Ramos (cell line): ENCODE results near the gene PGPEP1.

Source experiments
- in situ Hi-C: fragments of 300-500 bp; cut with MboI; formaldehyde crosslinking; loops from one replicate; pipeline ENCODE4 v1.14.3; 2022; ENCODE audit warnings: low sequenced_read_pairs; ENCODE audit not compliant: unreplicated experiment

Gene PGPEP1

GRCh38 chr19:18412610-18413239 lies 72.3 kb downstream of the PGPEP1 start:
- in situ Hi-C loops, result loop anchor here (5.0 kb wide), 2 partner anchors 70 to 135 kb away; partner anchors contain the start of gene PGPEP1

GRCh38 chr19:18414504-18415177 lies 74.2 kb downstream of the PGPEP1 start:
- in situ Hi-C loops, result loop anchor here (5.0 kb wide), 2 partner anchors 72 to 137 kb away; partner anchors contain the start of gene PGPEP1

- in situ Hi-C loops, result no loop called here
Measured at GRCh38 chr19:18415178-18415867, 74.9 kb downstream of the PGPEP1 start.

- in situ Hi-C loops, result no loop called here
Measured at GRCh38 chr19:18416778-18417249, 76.4 kb downstream of the PGPEP1 start.

- in situ Hi-C loops, result no loop called here
Measured at GRCh38 chr19:18417250-18418028, 77.0 kb downstream of the PGPEP1 start.

- in situ Hi-C loops, result no loop called here
Measured at GRCh38 chr19:18418029-18418482, 77.7 kb downstream of the PGPEP1 start.

GRCh38 chr19:18418483-18419194 lies 78.2 kb downstream of the PGPEP1 start:
- in situ Hi-C loops, result no loop called here

- in situ Hi-C loops, result no loop called here
Measured at GRCh38 chr19:18419195-18419698, 78.8 kb downstream of the PGPEP1 start, which contains the start of gene SSBP4. Gene SSBP4, plus strand, starts transcription at chr19:18419398. Its CDS starts 251 bp downstream, at chr19:18419649.
